GM23248 (cell line): ENCODE data around the gene ZC3H4. TPM values are rescaled to one million over a fixed set of nuclear protein-coding genes. Genes with fewer than 3 reads are reported as not detected.

Experiments
- DNase-seq: peaks from one replicate; pipeline ENCODE4 v3.0.0-alpha.2; 2015
- H2AFZ ChIP-seq: fragments of 200-600 bp; sonication (generic); 2 replicates; pipeline ENCODE4 v1.6.1; 2016; ENCODE audit warnings: antibody characterized with exemption
- H3F3A ChIP-seq: fragments of 200-600 bp; sonication (generic); 2 replicates; pipeline ENCODE4 v1.6.1; 2016; ENCODE audit warnings: mild to moderate bottlenecking, antibody characterized with exemption, mixed run types; ENCODE audit not compliant: insufficient read depth
- H3K27ac ChIP-seq: fragments of 200-600 bp; sonication (generic); 2 replicates; pipeline ENCODE4 v1.5.1; 2016; ENCODE audit warnings: mild to moderate bottlenecking
- H3K27me3 ChIP-seq: fragments of 200-600 bp; sonication (generic); replicated peaks from 2 replicates; pipeline ENCODE4 v1.6.1; 2016; ENCODE audit warnings: mild to moderate bottlenecking; ENCODE audit not compliant: insufficient read depth
- H3K36me3 ChIP-seq: fragments of 200-600 bp; sonication (generic); 2 replicates; pipeline ENCODE4 v1.6.1; 2016; ENCODE audit warnings: low read depth, mild to moderate bottlenecking
- H3K4me1 ChIP-seq: fragments of 200-600 bp; sonication (generic); 2 replicates; pipeline ENCODE4 v1.6.1; 2016; ENCODE audit warnings: mild to moderate bottlenecking; ENCODE audit not compliant: insufficient read depth
- H3K4me2 ChIP-seq: fragments of 200-600 bp; sonication (generic); one replicate; pipeline ENCODE4 v1.6.1; 2016; ENCODE audit warnings: mild to moderate bottlenecking; ENCODE audit not compliant: unreplicated experiment
- H3K4me3 ChIP-seq: fragments of 200-600 bp; sonication (generic); 2 replicates; pipeline ENCODE4 v1.5.1; 2016; ENCODE audit warnings: mild to moderate bottlenecking
- H3K79me2 ChIP-seq: fragments of 200-600 bp; sonication (generic); 2 replicates; pipeline ENCODE4 v1.6.1; 2016; ENCODE audit warnings: mild to moderate bottlenecking; ENCODE audit not compliant: insufficient read depth
- H3K9ac ChIP-seq: fragments of 200-600 bp; sonication (generic); 2 replicates; pipeline ENCODE4 v1.6.1; 2016; ENCODE audit warnings: mild to moderate bottlenecking
- H3K9me2 ChIP-seq: fragments of 200-600 bp; sonication (generic); 2 replicates; pipeline ENCODE4 v1.6.1; 2016; ENCODE audit warnings: mixed run types, mild to moderate bottlenecking, moderate library complexity; ENCODE audit not compliant: insufficient read depth
- H3K9me3 ChIP-seq: fragments of 200-600 bp; sonication (generic); one replicate; pipeline ENCODE4 v1.6.1; 2017; ENCODE audit warnings: low read depth
- H4K20me1 ChIP-seq: fragments of 200-600 bp; sonication (generic); 2 replicates; pipeline ENCODE4 v1.6.0; 2016; ENCODE audit not compliant: insufficient read depth
- EZH2 ChIP-seq: fragments of 200-600 bp; sonication (generic); IDR thresholded peaks from 2 replicates; pipeline ENCODE4 v1.6.1; 2018; ENCODE audit warnings: antibody characterized with exemption, mild to moderate bottlenecking; ENCODE audit not compliant: insufficient read depth, poor library complexity, severe bottlenecking
- EZH2phosphoT487 ChIP-seq: fragments of 200-600 bp; sonication (generic); IDR thresholded peaks from 2 replicates; pipeline ENCODE4 v1.6.1; 2018; ENCODE audit warnings: antibody characterized with exemption, moderate library complexity, mild to moderate bottlenecking, low read depth; ENCODE audit not compliant: insufficient read depth
- WGBS, 2 experiments: methylation state at CpG; one replicate each; pipeline ENCODE4 v1.1.6; 2015 to 2017; ENCODE audit warnings: low lambda C conversion rate in 2 of 2, low coverage in 1 of 2; ENCODE audit errors: missing lambda C conversion rate in 2 of 2; 5-methylcytosine and 5-hydroxymethylcytosine counted together
- in situ Hi-C: fragments of 300-500 bp; cut with MboI; formaldehyde crosslinking; loops from 2 replicates; pipeline ENCODE4 v1.15.0; 2020
- polyA plus RNA-seq: library from polyadenylated mRNA; unstranded; fragments of >200 nt; fragmentation: Nextera tagmentation; extraction: Ambion mirVana; gene quantifications from 2 replicates; pipeline ENCODE4 v1.2.1, GENCODE V29; 2016
- total RNA-seq: library from RNA; depleted of rRNA; stranded (reverse); fragments of >200 nt; shearing (Covaris generic); gene quantifications from 2 replicates; pipeline ENCODE4 v1.2.3, GENCODE V29; 2014

The ZC3H4 gene
- total and polyA plus RNA-seq, 2 experiments from 2014 or later = 6.0 to 9.9 TPM

DNA sequence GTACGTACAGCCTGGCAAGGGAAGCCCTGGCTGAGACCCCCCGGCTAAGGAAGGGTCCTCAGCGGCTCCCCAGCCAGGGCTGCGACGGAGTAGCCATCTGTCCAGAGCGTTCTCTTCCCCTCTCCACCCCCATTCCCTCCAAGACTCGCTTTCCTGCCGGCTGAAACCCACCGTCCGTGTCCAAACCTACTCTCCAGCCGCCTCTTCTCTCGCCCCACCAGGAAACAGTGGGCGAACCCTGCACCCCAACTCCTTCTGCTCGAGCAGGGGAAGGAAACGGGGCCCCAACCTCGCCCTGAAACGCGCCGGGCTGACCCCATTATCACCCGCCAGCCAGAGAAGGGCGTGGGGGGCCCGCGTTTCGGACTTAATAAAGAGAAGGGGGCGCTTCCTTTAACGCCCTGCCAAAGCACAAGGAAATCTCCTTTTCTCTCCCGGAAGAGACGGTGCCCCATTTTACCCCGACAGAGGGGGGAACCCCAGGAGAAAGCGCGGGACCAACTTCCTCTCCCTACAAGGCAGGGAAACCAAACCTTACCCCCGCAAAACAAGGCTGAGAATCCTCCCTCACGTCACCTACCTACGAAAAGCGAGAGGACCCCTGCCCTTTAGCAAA lies 2.5 kb downstream of the ZC3H4 start:
- peak overlapping the region; percentile 78 for H3K4me3 ChIP-seq
- peaks cover 40% of the 10 kb centered on the region for H3K4me1 ChIP-seq
- peak overlapping the region; percentile 96 for H3K27ac ChIP-seq
- H3K9ac ChIP-seq = peak overlapping the region; percentile 98
- DNase-seq = peak; percentile 43
- no peak for TF ChIP-seq EZH2phosphoT487
- no peak for TF ChIP-seq EZH2
- no peaks in the 10 kb centered on the region for H3K9me2 ChIP-seq
- H3K4me2 ChIP-seq = peak overlapping the region; percentile 99
- H2AFZ ChIP-seq = no peak overlapping the region
- in situ Hi-C loops = no loop called here
- no peaks in the 10 kb centered on the region for H3K9me3 ChIP-seq
- WGBS, 2 experiments = 1% methylated on average over 27 to 35 of the region's 35 CpGs
- H3K36me3 ChIP-seq = no peaks in the 10 kb centered on the region
- peaks cover 57% of the 10 kb centered on the region for H3F3A ChIP-seq
- no peaks in the 10 kb centered on the region for H3K27me3 ChIP-seq
- H4K20me1 ChIP-seq = no peaks in the 10 kb centered on the region
- H3K79me2 ChIP-seq = peaks cover 42% of the 10 kb centered on the region

DNA sequence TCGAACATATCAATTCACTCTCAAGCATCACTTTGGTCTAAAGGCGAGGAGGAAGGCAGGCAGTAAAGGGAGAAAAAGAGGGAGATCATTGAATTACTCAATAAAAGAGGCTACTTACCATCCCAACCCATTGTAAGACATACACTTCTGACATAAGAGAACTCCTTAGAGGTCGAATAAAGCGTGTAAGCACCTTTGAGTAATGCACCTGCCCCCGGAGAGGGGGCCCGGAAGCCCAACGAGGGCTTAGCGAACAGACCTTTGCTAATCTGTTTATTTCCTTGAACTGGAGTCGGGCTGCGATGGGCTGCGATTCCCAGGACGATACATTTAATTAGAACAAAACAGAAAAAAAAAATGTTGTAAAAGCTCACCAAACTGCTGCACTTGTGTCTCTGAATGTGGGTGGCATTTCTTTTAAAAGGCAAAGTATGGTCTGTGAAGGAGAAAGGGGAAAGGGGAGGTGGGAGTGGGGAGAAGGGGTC lies 3.0 kb downstream of the ZC3H4 start:
- Histone ChIP-seq H3K36me3 (no peaks in the 10 kb centered on the region), H3K27me3 (no peaks in the 10 kb centered on the region), H3F3A (peaks cover 63% of the 10 kb centered on the region), H3K9me3 (no peaks in the 10 kb centered on the region), H4K20me1 (no peaks in the 10 kb centered on the region), H3K79me2 (peaks cover 47% of the 10 kb centered on the region), H3K4me3 (peak overlapping the region; percentile 78), H3K27ac (peak overlapping the region; percentile 96), H3K9me2 (no peaks in the 10 kb centered on the region), H3K9ac (peak overlapping the region; percentile 98), H3K4me1 (peaks cover 42% of the 10 kb centered on the region), H2AFZ (no peak overlapping the region), H3K4me2 (peak overlapping the region; percentile 99)
- no peak for TF ChIP-seq EZH2
- no peak for TF ChIP-seq EZH2phosphoT487
- in situ Hi-C loops = no loop called here
- peak; percentile 25 for DNase-seq
- 2 to 4% methylated on average over 12 of the region's 12 CpGs for WGBS, 2 experiments

DNA sequence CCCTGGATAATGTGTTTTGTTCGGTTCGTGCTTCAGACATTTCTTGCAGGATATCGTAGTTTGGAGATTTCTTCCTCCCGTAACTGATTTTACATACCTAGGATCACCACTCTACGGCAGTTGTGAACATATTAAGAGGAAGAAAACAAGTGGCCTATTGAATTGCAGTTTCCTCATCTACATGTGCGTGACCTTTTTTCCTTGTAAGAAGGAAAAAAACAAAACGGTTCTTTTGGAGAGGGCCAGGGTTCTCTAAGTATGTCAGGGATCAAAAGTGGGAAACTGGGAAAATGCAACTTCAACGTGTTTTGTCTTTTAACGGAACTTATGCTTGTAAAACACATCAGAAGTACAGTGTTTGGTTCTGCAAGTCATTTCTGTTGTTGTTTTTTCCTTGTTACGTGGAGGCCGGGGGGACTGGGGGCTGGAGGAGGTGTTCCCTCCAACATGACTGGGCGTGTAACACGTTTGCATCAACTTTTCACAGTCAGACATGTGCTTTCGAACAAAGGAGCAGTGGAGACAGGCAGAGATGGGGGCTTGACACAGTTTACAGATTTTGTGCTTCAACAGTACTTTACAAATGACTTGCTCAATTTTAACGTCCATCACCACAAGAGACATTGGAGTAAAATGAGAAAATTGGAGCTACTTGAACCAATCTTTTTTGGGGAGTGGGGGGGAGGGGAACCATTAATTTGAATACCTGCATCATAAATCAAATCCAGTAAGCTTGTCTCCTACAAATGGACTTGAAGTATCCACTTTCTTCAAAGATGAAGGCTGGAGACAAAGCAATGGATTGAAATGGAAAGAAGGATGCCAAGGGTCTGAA lies 3.8 kb downstream of the ZC3H4 start:
- WGBS, 2 experiments = 8 to 9% methylated on average over 15 of the region's 15 CpGs
- Histone ChIP-seq H4K20me1 (no peaks in the 10 kb centered on the region), H3K27me3 (no peaks in the 10 kb centered on the region), H2AFZ (no peak overlapping the region), H3K27ac (peak overlapping the region; percentile 96), H3K4me1 (peaks cover 42% of the 10 kb centered on the region), H3K4me3 (peak overlapping the region; percentile 78), H3K36me3 (no peaks in the 10 kb centered on the region), H3F3A (peaks cover 69% of the 10 kb centered on the region), H3K9me3 (no peaks in the 10 kb centered on the region), H3K9ac (peak overlapping the region; percentile 98), H3K9me2 (no peaks in the 10 kb centered on the region), H3K79me2 (peaks cover 55% of the 10 kb centered on the region), H3K4me2 (peak overlapping the region; percentile 99)
- TF ChIP-seq EZH2 = no peak
- peak; percentile 60 for DNase-seq
- in situ Hi-C loops = no loop called here

DNA sequence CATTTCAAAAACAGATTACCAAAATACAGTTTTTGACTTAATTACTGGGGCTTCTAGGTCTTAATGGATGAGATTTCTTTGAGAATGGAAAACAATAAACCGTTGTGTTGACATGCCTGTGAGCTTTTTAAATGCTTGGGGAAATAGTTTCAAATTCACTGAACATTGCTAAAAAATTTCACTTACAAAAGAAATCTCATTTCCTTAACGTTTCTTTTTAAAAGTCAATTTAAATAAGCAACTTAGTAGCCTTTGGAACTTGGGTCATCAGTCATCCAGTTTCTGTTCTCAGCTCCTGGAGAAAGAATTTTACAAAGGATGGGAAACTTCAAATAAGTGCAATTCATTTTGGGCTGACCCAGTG lies 4.4 kb downstream of the ZC3H4 start:
- peak overlapping the region; percentile 99 for H3K4me2 ChIP-seq
- DNase-seq = no peak
- TF ChIP-seq EZH2 = no peak
- TF ChIP-seq EZH2phosphoT487 = no peak
- peak overlapping the region; percentile 78 for H3K4me3 ChIP-seq
- no peaks in the 10 kb centered on the region for H3K36me3 ChIP-seq
- peaks cover 68% of the 10 kb centered on the region for H3F3A ChIP-seq
- H3K9me3 ChIP-seq = no peaks in the 10 kb centered on the region
- no peaks in the 10 kb centered on the region for H4K20me1 ChIP-seq
- 18 to 24% methylated on average over 2 of the region's 2 CpGs for WGBS, 2 experiments
- peaks cover 61% of the 10 kb centered on the region for H3K79me2 ChIP-seq
- in situ Hi-C loops = no loop called here
- H3K4me1 ChIP-seq = peaks cover 42% of the 10 kb centered on the region
- peak overlapping the region; percentile 98 for H3K9ac ChIP-seq
- peak overlapping the region; percentile 96 for H3K27ac ChIP-seq
- H2AFZ ChIP-seq = no peak overlapping the region
- H3K27me3 ChIP-seq = no peaks in the 10 kb centered on the region
- no peaks in the 10 kb centered on the region for H3K9me2 ChIP-seq
